ENCODE measurements around the gene ICAM1. TPM values are rescaled to one million over a fixed set of nuclear protein-coding genes. Genes with fewer than 3 reads are reported as not detected.

The ICAM1 gene
- total RNA-seq, 1 experiment from 2014 or later = 136 TPM

GRCh38 chr19:10255358-10255757 is 15.6 kb upstream of the ICAM1 start:
- ChIA-PET POLR2A (no interaction called here), CTCF (no interaction called here)
- intact Hi-C loops (cut with micrococcal nuclease; ENCODE audit: unreplicated experiment) = loop anchor here (5.0 kb wide), 1 partner anchor 132 kb away; no protein-coding TSS in a partner anchor
- H3K4me1 ChIP-seq (ENCODE audit: control insufficient read depth, insufficient read depth, low read length) = peaks cover 6% of the 10 kb centered on the region; the same call in 1 of the 2 replicates
- DNase-seq (ENCODE audit: low read depth, low spot score) (no peak), ATAC-seq (no peak)
- H3K9me3 ChIP-seq (ENCODE audit: control insufficient read depth, insufficient read depth, low read depth, low read length) = no peaks in the 10 kb centered on the region
- H3K36me3 ChIP-seq (ENCODE audit: control insufficient read depth, insufficient read depth, low read length) = peaks cover 5% of the 10 kb centered on the region; the same call in 1 of the 2 replicates
- no peak overlapping the region for H3K27ac ChIP-seq (ENCODE audit: low read length)
- H3K4me3 ChIP-seq (ENCODE audit: low read depth in 2 of 2, low read length in 2 of 2) = no peak overlapping the region
- H3K27me3 ChIP-seq (ENCODE audit: control insufficient read depth, insufficient read depth, low read length) = no peaks in the 10 kb centered on the region
- BruUV-seq (replicated peaks) = no TSS peak
- in situ Hi-C loops (cut with HindIII; ENCODE audit: low pct_unique_long_range_greater_than_20kb, low sequenced_read_pairs) = no loop called here
- TF ChIP-seq TCF7L2 (IDR thresholded peaks at IDR 0.05; ENCODE audit: low read depth, low read length) (no peak), POLR2AphosphoS5 (IDR thresholded peaks at IDR 0.05; ENCODE audit: low read depth, low read length) (no peak), SIN3A (IDR thresholded peaks at IDR 0.05; ENCODE audit: borderline replicate concordance, insufficient read depth, low read depth, low read length) (no peak), CTCF (IDR thresholded peaks at IDR 0.05) (no peak)
- TF ChIP-seq, protein P1, sequence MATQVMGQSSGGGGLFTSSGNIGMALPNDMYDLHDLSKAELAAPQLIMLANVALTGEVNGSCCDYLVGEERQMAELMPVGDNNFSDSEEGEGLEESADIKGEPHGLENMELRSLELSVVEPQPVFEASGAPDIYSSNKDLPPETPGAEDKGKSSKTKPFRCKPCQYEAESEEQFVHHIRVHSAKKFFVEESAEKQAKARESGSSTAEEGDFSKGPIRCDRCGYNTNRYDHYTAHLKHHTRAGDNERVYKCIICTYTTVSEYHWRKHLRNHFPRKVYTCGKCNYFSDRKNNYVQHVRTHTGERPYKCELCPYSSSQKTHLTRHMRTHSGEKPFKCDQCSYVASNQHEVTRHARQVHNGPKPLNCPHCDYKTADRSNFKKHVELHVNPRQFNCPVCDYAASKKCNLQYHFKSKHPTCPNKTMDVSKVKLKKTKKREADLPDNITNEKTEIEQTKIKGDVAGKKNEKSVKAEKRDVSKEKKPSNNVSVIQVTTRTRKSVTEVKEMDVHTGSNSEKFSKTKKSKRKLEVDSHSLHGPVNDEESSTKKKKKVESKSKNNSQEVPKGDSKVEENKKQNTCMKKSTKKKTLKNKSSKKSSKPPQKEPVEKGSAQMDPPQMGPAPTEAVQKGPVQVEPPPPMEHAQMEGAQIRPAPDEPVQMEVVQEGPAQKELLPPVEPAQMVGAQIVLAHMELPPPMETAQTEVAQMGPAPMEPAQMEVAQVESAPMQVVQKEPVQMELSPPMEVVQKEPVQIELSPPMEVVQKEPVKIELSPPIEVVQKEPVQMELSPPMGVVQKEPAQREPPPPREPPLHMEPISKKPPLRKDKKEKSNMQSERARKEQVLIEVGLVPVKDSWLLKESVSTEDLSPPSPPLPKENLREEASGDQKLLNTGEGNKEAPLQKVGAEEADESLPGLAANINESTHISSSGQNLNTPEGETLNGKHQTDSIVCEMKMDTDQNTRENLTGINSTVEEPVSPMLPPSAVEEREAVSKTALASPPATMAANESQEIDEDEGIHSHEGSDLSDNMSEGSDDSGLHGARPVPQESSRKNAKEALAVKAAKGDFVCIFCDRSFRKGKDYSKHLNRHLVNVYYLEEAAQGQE (IDR thresholded peaks at IDR 0.05; ENCODE audit: insufficient read depth in 1 of 2, low read depth in 2 of 2, low read length in 1 of 2) = no peak

DNA sequence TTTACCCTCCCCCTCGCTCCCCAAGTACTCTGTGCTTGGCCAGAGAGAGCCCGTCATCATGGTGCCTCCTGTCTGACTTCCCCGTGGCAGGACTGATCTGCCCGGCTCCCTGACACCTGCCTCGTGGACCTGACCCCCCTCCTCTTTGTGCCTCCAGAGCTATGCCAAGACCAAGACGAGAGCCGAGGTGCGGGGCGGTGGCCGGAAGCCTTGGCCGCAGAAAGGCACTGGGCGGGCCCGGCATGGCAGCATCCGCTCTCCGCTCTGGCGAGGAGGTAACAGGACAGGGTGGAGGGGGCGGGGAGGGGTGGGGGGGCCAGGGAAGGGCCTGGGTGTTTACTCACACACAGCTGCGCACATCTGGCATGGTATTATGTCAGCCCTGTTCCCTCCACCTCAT is 14.4 kb upstream of the ICAM1 start:
- POLR2A ChIA-PET = interaction anchor here (0.7 kb wide), 1 partner anchor 218 kb away, joined by 3 read pairs; no protein-coding TSS in a partner anchor
- no peaks in the 10 kb centered on the region for H3K9me3 ChIP-seq (ENCODE audit: control insufficient read depth, insufficient read depth, low read depth, low read length)
- no peaks in the 10 kb centered on the region for H3K27me3 ChIP-seq (ENCODE audit: control insufficient read depth, insufficient read depth, low read length)
- no peak overlapping the region for H3K27ac ChIP-seq (ENCODE audit: low read length)
- intact Hi-C loops (cut with micrococcal nuclease; ENCODE audit: unreplicated experiment) = loop anchor here (5.0 kb wide), 1 partner anchor 131 kb away; no protein-coding TSS in a partner anchor
- TF ChIP-seq, protein P1 (IDR thresholded peaks at IDR 0.05; ENCODE audit: insufficient read depth in 1 of 2, low read depth in 2 of 2, low read length in 1 of 2) = no peak
- no peak for TF ChIP-seq POLR2AphosphoS5 (IDR thresholded peaks at IDR 0.05; ENCODE audit: low read depth, low read length)
- no peak for TF ChIP-seq SIN3A (IDR thresholded peaks at IDR 0.05; ENCODE audit: borderline replicate concordance, insufficient read depth, low read depth, low read length)
- TF ChIP-seq TCF7L2 (IDR thresholded peaks at IDR 0.05; ENCODE audit: low read depth, low read length) = no peak
- no peak for TF ChIP-seq CTCF (IDR thresholded peaks at IDR 0.05)
- no TSS peak for BruUV-seq (replicated peaks)
- peaks cover 5% of the 10 kb centered on the region; the same call in 1 of the 2 replicates for H3K36me3 ChIP-seq (ENCODE audit: control insufficient read depth, insufficient read depth, low read length)
- peaks cover 6% of the 10 kb centered on the region; the same call in 1 of the 2 replicates for H3K4me1 ChIP-seq (ENCODE audit: control insufficient read depth, insufficient read depth, low read length)
- no peak for ATAC-seq
- in situ Hi-C loops (cut with HindIII; ENCODE audit: low pct_unique_long_range_greater_than_20kb, low sequenced_read_pairs) = no loop called here
- no peak overlapping the region for H3K4me3 ChIP-seq (ENCODE audit: low read depth in 2 of 2, low read length in 2 of 2)
- DNase-seq (ENCODE audit: low read depth, low spot score) = no peak
- CTCF ChIA-PET = no interaction called here

Measured in Panc1 (cell line).